ENCODE data around the gene FGFRL1. TPM values are rescaled to one million over a fixed set of nuclear protein-coding genes. Genes with fewer than 3 reads are reported as not detected.

FGFRL1 gene
- total RNA-seq, 1 donor from 2014 or later: 59.8 TPM

DNA sequence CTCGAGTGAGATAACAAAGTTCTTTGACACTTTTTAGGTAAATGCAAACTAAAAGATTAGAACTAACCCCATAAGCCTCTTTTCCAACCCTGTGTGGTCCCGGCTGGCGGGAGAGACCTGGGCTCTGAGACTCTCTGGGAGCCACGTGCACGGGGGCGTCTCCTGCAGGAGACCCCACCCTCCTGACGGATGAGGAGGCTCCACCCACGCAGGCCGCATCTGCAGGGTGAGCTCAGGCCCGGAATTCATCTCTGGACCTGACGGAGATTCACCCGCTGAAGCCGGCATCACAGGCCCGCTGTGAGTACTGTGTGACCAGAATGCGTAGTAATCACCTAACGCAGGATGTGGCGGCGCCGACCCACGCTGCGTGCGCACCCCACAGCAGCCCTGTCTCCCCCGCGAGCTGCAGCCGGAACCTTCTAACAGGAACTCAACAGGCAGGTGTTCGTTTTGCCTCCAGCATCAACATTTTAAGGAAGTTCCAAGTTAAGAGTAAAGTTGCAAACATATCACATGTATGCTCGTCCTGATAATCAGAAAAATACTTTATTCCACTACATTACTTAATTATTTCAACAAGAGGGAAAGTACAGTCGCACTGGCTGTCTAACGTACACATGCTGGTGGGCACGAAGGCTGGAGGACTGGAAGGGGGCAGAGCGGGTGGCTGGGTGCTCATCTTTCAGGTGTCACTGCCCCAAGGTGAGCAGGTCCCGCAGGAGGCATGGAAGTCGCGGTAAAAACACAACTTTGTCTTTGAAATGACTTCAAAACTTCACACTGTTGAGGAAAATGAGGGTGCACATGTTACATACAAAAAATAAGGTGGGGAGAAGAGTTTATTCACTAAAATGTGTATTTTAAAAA is 44.5 kb downstream of the FGFRL1 start:
- Mint-ChIP-seq H3K27ac (ENCODE audit: unreplicated experiment) (no peak overlapping the region), H3K4me3 (ENCODE audit: unreplicated experiment) (no peak overlapping the region), H3K27me3 (ENCODE audit: unreplicated experiment) (peaks cover 3% of the 10 kb centered on the region), H3K9me3 (ENCODE audit: unreplicated experiment) (no peaks in the 10 kb centered on the region), H3K4me1 (ENCODE audit: unreplicated experiment) (peaks cover 23% of the 10 kb centered on the region), H3K36me3 (ENCODE audit: unreplicated experiment) (no peaks in the 10 kb centered on the region)
- TF ChIP-seq, protein P1, sequence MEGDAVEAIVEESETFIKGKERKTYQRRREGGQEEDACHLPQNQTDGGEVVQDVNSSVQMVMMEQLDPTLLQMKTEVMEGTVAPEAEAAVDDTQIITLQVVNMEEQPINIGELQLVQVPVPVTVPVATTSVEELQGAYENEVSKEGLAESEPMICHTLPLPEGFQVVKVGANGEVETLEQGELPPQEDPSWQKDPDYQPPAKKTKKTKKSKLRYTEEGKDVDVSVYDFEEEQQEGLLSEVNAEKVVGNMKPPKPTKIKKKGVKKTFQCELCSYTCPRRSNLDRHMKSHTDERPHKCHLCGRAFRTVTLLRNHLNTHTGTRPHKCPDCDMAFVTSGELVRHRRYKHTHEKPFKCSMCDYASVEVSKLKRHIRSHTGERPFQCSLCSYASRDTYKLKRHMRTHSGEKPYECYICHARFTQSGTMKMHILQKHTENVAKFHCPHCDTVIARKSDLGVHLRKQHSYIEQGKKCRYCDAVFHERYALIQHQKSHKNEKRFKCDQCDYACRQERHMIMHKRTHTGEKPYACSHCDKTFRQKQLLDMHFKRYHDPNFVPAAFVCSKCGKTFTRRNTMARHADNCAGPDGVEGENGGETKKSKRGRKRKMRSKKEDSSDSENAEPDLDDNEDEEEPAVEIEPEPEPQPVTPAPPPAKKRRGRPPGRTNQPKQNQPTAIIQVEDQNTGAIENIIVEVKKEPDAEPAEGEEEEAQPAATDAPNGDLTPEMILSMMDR (IDR thresholded peaks at IDR 0.05): no peak
- no peak for DNase-seq (ENCODE audit: extremely low spot score, unreplicated experiment)

DNA sequence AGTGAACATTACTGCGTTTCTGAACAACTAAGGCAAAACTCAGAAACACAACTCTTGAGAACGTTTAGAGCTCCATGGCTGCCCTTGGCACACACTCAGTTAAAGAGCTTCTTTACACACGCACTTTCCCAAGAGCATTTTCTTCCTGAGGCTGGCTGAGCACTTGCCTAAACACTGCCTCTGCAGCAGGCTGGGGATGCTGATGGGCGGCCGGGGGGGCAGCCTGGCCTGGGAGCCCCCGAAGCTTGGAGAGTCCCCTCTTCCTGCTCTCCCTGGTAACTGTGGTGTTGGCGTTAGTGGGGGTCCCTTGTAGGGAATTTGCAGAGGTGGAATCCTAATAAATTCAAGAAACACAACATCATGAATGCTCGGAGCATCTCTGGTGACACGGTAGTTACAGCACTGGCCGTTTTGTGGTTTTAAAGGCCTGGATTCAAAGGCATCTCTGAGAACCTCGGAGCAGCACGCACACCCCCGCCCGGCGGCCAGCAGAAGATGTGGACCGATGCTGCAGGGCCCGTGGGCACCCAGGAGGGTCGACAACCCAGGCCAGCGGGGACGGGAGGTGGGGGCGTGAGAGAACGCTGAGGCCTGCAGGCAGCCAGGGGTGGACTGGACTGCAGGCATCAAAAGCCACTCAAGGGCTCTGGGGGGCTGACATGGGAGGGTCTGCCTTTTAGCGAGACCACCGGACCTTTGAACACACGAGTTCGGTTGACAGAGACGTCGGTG is 45.4 kb downstream of the FGFRL1 start:
- peaks cover 24% of the 10 kb centered on the region for H3K4me1 Mint-ChIP-seq (ENCODE audit: unreplicated experiment)
- no peaks in the 10 kb centered on the region for H3K9me3 Mint-ChIP-seq (ENCODE audit: unreplicated experiment)
- H3K4me3 Mint-ChIP-seq (ENCODE audit: unreplicated experiment): no peak overlapping the region
- no peak overlapping the region for H3K27ac Mint-ChIP-seq (ENCODE audit: unreplicated experiment)
- DNase-seq (ENCODE audit: extremely low spot score, unreplicated experiment): no peak
- TF ChIP-seq, protein P1 (IDR thresholded peaks at IDR 0.05): no peak
- peaks cover 7% of the 10 kb centered on the region for H3K27me3 Mint-ChIP-seq (ENCODE audit: unreplicated experiment)
- H3K36me3 Mint-ChIP-seq (ENCODE audit: unreplicated experiment): no peaks in the 10 kb centered on the region

DNA sequence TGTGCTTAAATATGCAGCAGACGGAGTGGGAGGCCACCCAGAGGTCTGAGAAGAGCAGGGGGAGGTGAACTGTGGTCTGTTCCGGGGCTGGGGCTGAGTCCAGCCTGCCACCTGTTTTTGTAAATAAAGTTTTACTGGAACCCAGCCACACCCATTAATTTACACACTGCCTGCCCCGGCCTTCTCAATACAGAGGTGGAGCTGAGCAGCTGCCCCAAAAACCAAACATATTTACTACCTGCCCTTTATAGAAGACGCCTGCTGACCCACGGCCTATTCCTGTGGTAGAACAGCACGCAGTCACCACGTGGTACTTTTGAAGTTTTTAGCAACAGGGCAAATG is 45.9 kb downstream of the FGFRL1 start:
- Mint-ChIP-seq H3K27me3 (ENCODE audit: unreplicated experiment) (peaks cover 13% of the 10 kb centered on the region), H3K9me3 (ENCODE audit: unreplicated experiment) (no peaks in the 10 kb centered on the region)
- TF ChIP-seq, protein P1 (IDR thresholded peaks at IDR 0.05): no peak

DNA sequence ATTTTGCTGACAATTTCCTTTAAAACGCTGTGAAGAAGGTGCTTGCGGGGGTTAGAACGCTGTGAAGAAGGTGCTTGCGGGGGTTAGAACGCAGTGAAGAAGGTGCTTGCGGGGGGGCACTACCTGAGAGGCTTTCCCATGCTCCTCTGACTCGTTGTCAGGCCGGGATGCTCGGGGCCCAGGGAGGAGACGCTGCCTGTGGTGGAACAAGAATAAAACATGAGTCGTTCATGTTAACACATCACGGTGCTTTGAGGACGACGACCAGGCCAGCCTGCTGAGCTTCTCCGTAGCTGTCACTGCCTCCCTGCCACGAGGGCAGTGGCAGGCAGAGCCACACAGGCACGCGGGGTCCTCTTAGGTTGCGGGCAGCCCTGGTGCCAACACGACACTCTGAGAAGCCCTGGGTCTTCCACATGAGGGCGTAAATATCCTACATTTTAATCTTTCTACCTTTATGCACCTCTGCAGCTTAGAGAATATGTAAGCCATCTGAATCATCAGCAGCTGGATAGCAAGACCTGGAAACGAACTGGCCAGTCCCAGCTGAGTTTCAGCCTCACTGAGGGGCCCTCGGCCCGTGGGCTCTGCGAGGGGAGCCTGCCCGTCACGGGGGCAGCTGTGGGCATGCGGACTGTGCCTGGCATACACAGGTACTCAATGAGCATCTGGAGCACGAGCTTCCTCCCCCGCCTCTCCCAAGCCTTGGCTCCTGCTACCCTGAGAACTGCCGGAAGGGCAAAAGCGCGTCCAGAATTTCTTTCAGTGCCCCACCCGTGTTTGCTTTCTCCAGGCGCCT is 47.0 kb downstream of the FGFRL1 start:
- peaks cover 16% of the 10 kb centered on the region for H3K4me1 Mint-ChIP-seq (ENCODE audit: unreplicated experiment)
- no peak for DNase-seq (ENCODE audit: extremely low spot score, unreplicated experiment)
- TF ChIP-seq, protein P1 (IDR thresholded peaks at IDR 0.05): no peak
- H3K27ac Mint-ChIP-seq (ENCODE audit: unreplicated experiment): no peak overlapping the region
- H3K9me3 Mint-ChIP-seq (ENCODE audit: unreplicated experiment): no peaks in the 10 kb centered on the region
- H3K27me3 Mint-ChIP-seq (ENCODE audit: unreplicated experiment): peaks cover 17% of the 10 kb centered on the region
- H3K36me3 Mint-ChIP-seq (ENCODE audit: unreplicated experiment): no peaks in the 10 kb centered on the region
- no peak overlapping the region for H3K4me3 Mint-ChIP-seq (ENCODE audit: unreplicated experiment)

More for the DNA sequence above, 45.9 kb downstream of the FGFRL1 start:
- no peaks in the 10 kb centered on the region for H3K36me3 Mint-ChIP-seq (ENCODE audit: unreplicated experiment)
- no peak overlapping the region for H3K4me3 Mint-ChIP-seq (ENCODE audit: unreplicated experiment)
- no peak for DNase-seq (ENCODE audit: extremely low spot score, unreplicated experiment)
- no peak overlapping the region for H3K27ac Mint-ChIP-seq (ENCODE audit: unreplicated experiment)
- H3K4me1 Mint-ChIP-seq (ENCODE audit: unreplicated experiment): peaks cover 23% of the 10 kb centered on the region
